Right renal cortex interstitium (tissue), 3 donors: ENCODE measurements around the gene C19orf85. TPM values are rescaled to one million over a fixed set of nuclear protein-coding genes. Genes with fewer than 3 reads are reported as not detected.
"Not testable (repeated sequence)": the region's sequence is repeated elsewhere in the genome, so short reads cannot be mapped to it uniquely, and the experiment has no call there.

Source experiments
- DNase-seq, 3 donors: peaks; one replicate each; pipeline ENCODE4 v3.0.0-alpha.2; 2013; ENCODE audit warnings: low read depth in 3 of 3, low spot score in 2 of 3
- polyA plus RNA-seq, 3 donors: library from polyadenylated mRNA; unstranded; fragments of 120-200 nt; gene quantifications; one replicate each; pipeline ENCODE4 v1.2.1, GENCODE V29; 2013; ENCODE audit not compliant: insufficient read length in 3 of 3

C19orf85 gene
- not detected for polyA plus RNA-seq

- no peak for DNase-seq
These were observed at the start of gene C19orf85 for GRCh38 chr19:55464662-55465054. TSS of gene C19orf85 (minus strand) at chr19:55464751. CDS start at chr19:55464554, 197 bp downstream.

- no peak for DNase-seq
These were observed 43.6 kb upstream of the C19orf85 start for GRCh38 chr19:55508120-55508519.

- DNase-seq, result no peak
These were observed 40.4 kb upstream of the C19orf85 start for GRCh38 chr19:55504981-55505380.

GRCh38 chr19:55504252-55504603 lies 39.7 kb upstream of the C19orf85 start:
- no peak for DNase-seq

DNA sequence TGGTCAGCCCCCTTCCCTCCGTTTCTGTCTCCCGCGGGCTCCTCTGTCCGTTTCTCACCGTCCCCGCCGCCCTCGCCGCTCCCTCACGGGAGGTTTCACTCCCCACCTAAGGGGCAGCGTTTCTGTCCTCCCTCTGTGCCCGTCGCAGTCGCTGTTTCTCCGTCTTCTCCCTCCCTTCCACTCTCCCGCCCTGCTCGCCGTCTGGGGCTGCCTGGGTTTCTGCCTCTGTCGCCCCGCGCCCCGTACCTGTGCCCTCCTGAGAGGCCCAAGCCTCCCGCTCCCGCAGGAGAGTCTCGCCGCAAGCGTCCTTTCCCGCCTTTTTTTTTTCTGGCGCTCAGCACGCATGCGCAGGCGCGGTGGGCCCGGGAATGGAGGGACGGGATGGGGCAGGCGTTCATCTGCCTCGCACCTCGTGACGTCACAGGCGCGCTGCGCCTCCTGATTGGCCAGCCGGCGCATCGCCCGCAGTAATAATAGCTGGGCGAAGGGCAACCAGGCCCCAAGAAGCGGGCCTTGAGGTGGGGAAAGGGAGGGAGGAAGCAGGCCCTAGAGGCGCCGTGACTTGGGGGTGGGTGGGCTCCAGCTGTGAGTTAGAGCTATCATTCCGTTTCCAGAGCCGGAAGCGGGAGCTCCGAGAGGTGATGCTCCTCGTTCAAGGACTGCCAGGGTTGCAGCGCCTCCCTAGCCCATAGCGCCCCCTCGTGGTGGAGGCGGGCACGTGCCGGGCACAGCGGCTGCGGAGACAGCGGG lies 39.1 kb upstream of the C19orf85 start:
- peak; percentile 84 to 85 (median 84) for DNase-seq

- no peak for DNase-seq
These were observed 38.6 kb upstream of the C19orf85 start for GRCh38 chr19:55503157-55503501.

DNA sequence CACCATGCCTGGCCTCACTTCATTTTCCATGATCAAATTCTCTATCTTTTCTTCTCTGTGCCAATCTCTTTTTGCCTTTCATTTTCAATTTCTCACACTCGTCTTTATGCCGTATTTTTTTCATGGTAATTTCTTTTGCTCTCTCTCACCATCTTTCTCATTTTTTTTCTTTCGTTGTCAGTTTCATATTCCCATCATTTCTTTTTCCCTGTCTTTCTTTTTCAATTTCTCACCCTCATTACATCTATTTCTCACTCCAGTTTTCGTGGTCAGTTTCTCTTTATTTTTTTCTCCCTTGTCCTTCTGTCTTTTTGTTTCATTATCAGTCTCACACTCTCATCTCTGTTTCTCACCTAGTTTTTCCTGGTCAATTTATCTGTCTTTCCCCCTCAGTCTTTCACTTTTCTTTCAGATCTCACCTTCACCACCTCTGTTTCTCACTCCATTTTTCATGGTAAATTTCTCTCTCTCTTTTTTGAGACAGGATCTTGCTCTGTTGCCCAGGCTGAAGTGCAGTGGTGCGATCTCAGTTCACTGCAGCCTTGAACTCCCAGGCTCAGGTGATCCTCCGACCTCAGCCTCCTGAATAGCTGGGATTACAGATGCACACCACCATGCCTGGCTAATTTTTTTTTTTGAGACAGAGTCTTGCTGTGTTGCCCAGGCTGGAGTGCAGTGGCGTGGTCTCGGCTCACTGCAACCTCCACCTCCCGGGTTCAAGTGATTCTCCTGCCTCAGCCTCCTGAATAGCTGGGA lies 37.8 kb upstream of the C19orf85 start:
- no peak for DNase-seq

GRCh38 chr19:55500368-55500952 lies 35.9 kb upstream of the C19orf85 start:
- no peak for DNase-seq

GRCh38 chr19:55498246-55498840 lies 33.8 kb upstream of the C19orf85 start:
- no peak for DNase-seq

GRCh38 chr19:55497763-55498162 lies 33.2 kb upstream of the C19orf85 start:
- DNase-seq, result no peak

DNA sequence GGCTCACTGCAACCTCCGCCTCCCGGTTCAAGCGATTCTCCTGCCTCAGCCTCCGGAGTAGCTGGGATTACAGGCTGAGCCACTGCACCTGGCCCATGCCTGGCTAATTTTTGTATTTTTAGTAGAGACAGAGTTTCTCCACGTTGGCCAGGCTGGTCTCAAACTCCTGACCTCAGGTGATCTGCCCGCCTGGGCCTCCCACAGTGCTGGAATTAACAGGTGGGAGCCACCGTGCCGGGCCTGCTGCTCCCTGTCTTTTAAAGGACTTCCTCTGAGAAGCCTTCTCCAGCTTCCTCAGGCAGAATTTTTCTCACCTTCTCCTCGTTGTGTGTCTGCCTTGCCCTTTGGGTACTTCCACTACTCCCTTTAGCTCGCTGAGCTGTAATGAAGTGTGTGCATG lies 32.3 kb upstream of the C19orf85 start:
- DNase-seq, result not testable (repeated sequence)

GRCh38 chr19:55495646-55496349 lies 31.2 kb upstream of the C19orf85 start:
- no peak for DNase-seq

- no peak for DNase-seq
These were observed 29.7 kb upstream of the C19orf85 start for GRCh38 chr19:55494172-55494761.

DNA sequence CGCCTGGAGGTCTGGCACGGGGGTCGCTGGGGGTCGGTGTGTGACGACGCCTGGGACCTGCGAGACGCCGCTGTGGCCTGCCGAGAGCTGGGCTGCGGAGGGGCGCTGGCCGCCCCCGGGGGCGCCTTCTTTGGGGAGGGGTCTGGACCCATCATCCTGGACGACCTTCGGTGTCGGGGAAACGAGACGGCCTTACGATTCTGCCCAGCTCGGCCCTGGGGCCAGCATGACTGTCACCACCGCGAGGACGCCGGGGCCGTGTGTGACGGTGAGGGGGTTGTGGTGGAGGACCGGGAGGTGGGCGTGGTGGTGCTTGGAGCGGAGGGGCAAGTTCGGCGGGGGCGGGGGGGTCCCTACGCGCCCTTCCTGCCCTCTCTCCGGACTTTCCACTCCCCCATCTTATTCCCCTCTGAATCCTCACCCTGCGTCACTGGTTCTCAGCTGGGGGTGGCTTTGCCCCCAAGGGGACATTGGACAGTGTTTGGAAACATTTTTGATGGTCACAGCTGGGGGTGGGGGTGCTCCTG lies 29.2 kb upstream of the C19orf85 start:
- DNase-seq, result no peak

DNA sequence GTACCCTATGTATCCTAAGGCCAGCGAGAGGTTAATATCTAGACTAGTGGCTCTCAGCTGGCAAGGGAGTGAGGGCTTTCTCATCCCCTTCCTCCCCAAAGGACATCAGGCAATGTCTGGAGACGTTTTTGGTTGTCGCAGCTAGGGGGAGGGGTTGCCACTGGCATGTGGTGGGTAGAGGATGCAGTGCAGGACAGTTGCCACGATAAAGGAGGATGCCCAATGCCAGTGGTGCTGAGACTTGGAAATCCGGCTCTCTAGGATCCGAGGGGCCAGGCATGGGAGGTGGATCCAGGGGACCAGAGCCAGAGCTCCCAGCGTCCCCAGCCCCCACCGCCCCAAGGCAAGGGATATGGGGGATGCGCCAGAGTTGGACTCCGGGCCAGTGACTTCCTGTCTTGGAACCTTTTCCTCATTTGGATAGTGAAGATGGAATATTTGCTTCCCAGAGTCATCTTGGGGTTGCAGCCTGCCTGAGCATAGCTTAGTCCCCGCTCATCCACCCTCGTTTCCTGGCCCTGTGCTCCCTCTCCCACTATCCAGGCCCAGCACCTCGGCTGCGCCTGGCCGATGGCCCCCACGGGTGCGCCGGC lies 28.6 kb upstream of the C19orf85 start:
- no peak for DNase-seq

DNA sequence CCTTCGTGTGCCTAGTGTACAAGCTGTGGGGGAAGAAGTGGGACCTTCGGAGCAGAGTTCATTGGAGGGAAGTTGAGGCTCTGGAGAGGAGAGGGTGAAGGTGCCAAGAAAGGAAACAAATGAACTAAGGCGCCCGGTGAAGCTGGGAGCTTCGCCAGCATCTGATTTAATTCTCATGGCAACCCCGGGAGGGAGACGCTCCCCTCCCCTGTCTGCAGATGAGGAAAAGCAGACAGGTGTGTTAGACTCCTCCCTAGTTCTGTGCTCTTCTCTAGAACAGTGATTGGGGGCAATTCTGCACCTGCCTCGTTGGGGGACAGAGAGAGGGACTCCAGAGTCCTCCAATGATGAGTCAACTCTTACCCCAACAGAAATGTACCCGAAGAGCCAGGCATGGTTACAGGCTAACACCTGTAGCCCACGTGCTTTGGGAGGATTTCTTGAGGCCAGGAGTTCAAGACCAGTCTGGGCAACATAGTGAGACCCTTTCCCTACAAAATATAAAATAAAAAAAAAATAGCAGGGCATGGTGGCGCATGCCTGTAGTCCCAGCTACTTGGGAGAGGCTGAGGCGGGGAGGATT lies 27.9 kb upstream of the C19orf85 start:
- no peak for DNase-seq

GRCh38 chr19:55491546-55492360 lies 27.2 kb upstream of the C19orf85 start:
- no peak for DNase-seq
